PC-3 (cell line): ENCODE data around the gene FGR.

Source experiments
- EZH2 ChIP-seq: fragments of 300-600 bp; sonication (generic); IDR thresholded peaks from one replicate; pipeline ENCODE4 v1.6.1; 2017; ENCODE audit warnings: antibody characterized with exemption, mild to moderate bottlenecking, low read length; ENCODE audit not compliant: unreplicated experiment
- TF ChIP-seq, protein P1 (sequence below): fragments of 300-600 bp; sonication (generic); conservative IDR thresholded peaks from 2 replicates; pipeline ENCODE4 v1.5.1; 2017; ENCODE audit warnings: antibody characterized with exemption, low read depth, mild to moderate bottlenecking, low read length

DNA sequence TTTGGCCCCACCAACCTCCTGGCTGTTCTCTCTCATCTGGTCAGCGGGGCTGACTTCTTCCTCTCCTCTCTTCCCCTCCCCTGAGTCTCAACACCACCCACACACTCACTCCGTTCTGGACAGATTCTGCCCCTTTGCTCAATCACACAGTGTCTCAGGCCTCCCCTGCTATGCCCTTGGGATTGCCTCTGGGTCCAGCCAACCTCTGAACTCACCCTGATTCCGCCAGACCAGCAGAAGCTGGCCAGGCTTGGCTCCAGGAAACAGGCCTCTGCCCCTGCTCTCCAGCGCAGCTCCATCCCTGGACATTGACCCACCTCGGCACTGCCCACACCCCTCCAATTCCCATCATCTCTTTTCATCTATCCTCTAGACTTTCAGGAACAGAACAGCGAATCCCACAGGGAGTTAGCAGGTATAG, 53.2 kb downstream of the FGR start:
- TF ChIP-seq, protein P1, sequence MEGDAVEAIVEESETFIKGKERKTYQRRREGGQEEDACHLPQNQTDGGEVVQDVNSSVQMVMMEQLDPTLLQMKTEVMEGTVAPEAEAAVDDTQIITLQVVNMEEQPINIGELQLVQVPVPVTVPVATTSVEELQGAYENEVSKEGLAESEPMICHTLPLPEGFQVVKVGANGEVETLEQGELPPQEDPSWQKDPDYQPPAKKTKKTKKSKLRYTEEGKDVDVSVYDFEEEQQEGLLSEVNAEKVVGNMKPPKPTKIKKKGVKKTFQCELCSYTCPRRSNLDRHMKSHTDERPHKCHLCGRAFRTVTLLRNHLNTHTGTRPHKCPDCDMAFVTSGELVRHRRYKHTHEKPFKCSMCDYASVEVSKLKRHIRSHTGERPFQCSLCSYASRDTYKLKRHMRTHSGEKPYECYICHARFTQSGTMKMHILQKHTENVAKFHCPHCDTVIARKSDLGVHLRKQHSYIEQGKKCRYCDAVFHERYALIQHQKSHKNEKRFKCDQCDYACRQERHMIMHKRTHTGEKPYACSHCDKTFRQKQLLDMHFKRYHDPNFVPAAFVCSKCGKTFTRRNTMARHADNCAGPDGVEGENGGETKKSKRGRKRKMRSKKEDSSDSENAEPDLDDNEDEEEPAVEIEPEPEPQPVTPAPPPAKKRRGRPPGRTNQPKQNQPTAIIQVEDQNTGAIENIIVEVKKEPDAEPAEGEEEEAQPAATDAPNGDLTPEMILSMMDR = no peak
- no peak for TF ChIP-seq EZH2
